ENCODE results near the gene KDM5A. TPM values are rescaled to one million over a fixed set of nuclear protein-coding genes. Genes with fewer than 3 reads are reported as not detected.
"Not testable (repeated sequence)": the region's sequence is repeated elsewhere in the genome, so short reads cannot be mapped to it uniquely, and the experiment has no call there.

KDM5A gene
- total RNA-seq, 4 donors from 2014 or later: 52.1 to 72.3 (median 66.2) TPM

- H3K4me3 ChIP-seq (replicated peaks in 1 of 3): no peak overlapping the region
These were observed 2.5 kb downstream of the KDM5A start for GRCh38 chr12:386651-387050.

GRCh38 chr12:370739-371485 lies 18.2 kb downstream of the KDM5A start:
- H3K4me3 ChIP-seq (replicated peaks in 1 of 3); H3K4me1 ChIP-seq; H3K27ac ChIP-seq; H3K27me3 ChIP-seq; H3K9me3 ChIP-seq; DNase-seq; intact Hi-C loops (cut with DNase I): not testable (repeated sequence)
- peaks cover 15 to 21% of the 10 kb centered on the region in 2 donors for H3K36me3 ChIP-seq
- 97 to 99% methylated on average over 5 of the region's 5 CpGs for WGBS, 2 donors

More at GRCh38 chr12:386651-387050, 2.5 kb downstream of the KDM5A start:
- Histone ChIP-seq H3K4me1 (peaks cover 18 to 28% of the 10 kb centered on the region in 2 donors), H3K27me3 (no peaks in the 10 kb centered on the region), H3K27ac (no peak overlapping the region), H3K9me3 (no peaks in the 10 kb centered on the region), H3K36me3 (peaks cover 17 to 26% of the 10 kb centered on the region in 2 donors)
- TF ChIP-seq CTCF (IDR thresholded peaks at IDR 0.05): no peak
- no peak for TF ChIP-seq POLR2A (IDR thresholded peaks at IDR 0.05)
- no peak for DNase-seq
- WGBS, 2 donors: 64 to 69% methylated on average over 4 of the region's 4 CpGs
- intact Hi-C loops (cut with DNase I): no loop called here

GRCh38 chr12:367972-368371 lies 21.1 kb downstream of the KDM5A start:
- 95 to 98% methylated on average over 1 of the region's 1 CpG for WGBS, 2 donors

GRCh38 chr12:366820-367219 lies 22.3 kb downstream of the KDM5A start:
- intact Hi-C loops (cut with DNase I): no loop called here
- WGBS, 2 donors: 95 to 98% methylated on average over 2 of the region's 2 CpGs
- H3K36me3 ChIP-seq: peaks cover 43 to 45% of the 10 kb centered on the region in 2 donors
- no peak for DNase-seq
- H3K9me3 ChIP-seq: no peaks in the 10 kb centered on the region
- no peaks in the 10 kb centered on the region for H3K4me1 ChIP-seq
- no peak overlapping the region for H3K27ac ChIP-seq
- TF ChIP-seq POLR2A (IDR thresholded peaks at IDR 0.05): no peak
- TF ChIP-seq CTCF (IDR thresholded peaks at IDR 0.05): no peak
- no peaks in the 10 kb centered on the region for H3K27me3 ChIP-seq
- no peak overlapping the region for H3K4me3 ChIP-seq (replicated peaks in 1 of 3)

More at GRCh38 chr12:367972-368371, 21.1 kb downstream of the KDM5A start:
- Histone ChIP-seq H3K27me3 (no peaks in the 10 kb centered on the region), H3K4me3 (replicated peaks in 1 of 3) (no peak overlapping the region), H3K27ac (no peak overlapping the region), H3K9me3 (no peaks in the 10 kb centered on the region), H3K4me1 (no peaks in the 10 kb centered on the region), H3K36me3 (peaks cover 31 to 33% of the 10 kb centered on the region in 2 donors)
- no peak for DNase-seq
- intact Hi-C loops (cut with DNase I): no loop called here
- TF ChIP-seq POLR2A (IDR thresholded peaks at IDR 0.05) (no peak), CTCF (IDR thresholded peaks at IDR 0.05) (no peak)

- no peak for DNase-seq
- Histone ChIP-seq H3K4me1 (no peaks in the 10 kb centered on the region), H3K36me3 (peaks cover 51 to 65% of the 10 kb centered on the region in 2 donors), H3K4me3 (replicated peaks in 1 of 3) (no peak overlapping the region), H3K27me3 (no peaks in the 10 kb centered on the region), H3K27ac (no peak overlapping the region), H3K9me3 (no peaks in the 10 kb centered on the region)
- intact Hi-C loops (cut with DNase I): no loop called here
- 97 to 98% methylated on average over 1 of the region's 1 CpG for WGBS, 2 donors
- TF ChIP-seq CTCF (IDR thresholded peaks at IDR 0.05): no peak
- no peak for TF ChIP-seq POLR2A (IDR thresholded peaks at IDR 0.05)
These were observed 30.0 kb downstream of the KDM5A start for GRCh38 chr12:359091-359490.
